HL-60 (cell line): ENCODE data around the gene TBC1D14.
A peak's percentile ranks its signal among the peaks of the same experiment; 100 is the strongest.

Experiments used
- DNase-seq, 2 experiments: peaks; one replicate each; pipeline ENCODE4 v3.0.0-alpha.2; 2010 to 2020; ENCODE audit warnings: low read depth in 1 of 2, low spot score in 1 of 2
- H3K27ac ChIP-seq: fragments of 250-450 bp; sonication (Bioruptor Pico); replicated peaks from 2 replicates; pipeline ENCODE4 v1.5.1; 2020; ENCODE audit warnings: mild to moderate bottlenecking, moderate library complexity
- H3K27me3 ChIP-seq: fragments of 250-450 bp; sonication (Bioruptor Pico); 2 replicates; pipeline ENCODE4 v1.5.1; 2021; ENCODE audit warnings: mild to moderate bottlenecking, moderate library complexity; ENCODE audit not compliant: insufficient read depth, poor library complexity, severe bottlenecking
- H3K4me3 ChIP-seq: replicated peaks from 2 replicates; pipeline ENCODE4 v1.5.1; 2011; ENCODE audit warnings: mild to moderate bottlenecking, control low read depth, low read length; ENCODE audit not compliant: insufficient read depth
- GABPA ChIP-seq: IDR thresholded peaks from 2 replicates; pipeline ENCODE4 v1.6.1; 2012; ENCODE audit warnings: low read depth
- POLR2AphosphoS5 ChIP-seq: IDR thresholded peaks from 2 replicates; pipeline ENCODE4 v1.6.1; 2012; ENCODE audit warnings: low read depth
- SPI1 ChIP-seq: IDR thresholded peaks from 2 replicates; pipeline ENCODE4 v1.6.1; 2012; ENCODE audit warnings: low read depth, mild to moderate bottlenecking, borderline replicate concordance
- TF ChIP-seq, protein P1 (sequence below): IDR thresholded peaks from one replicate; pipeline ENCODE4 v1.5.1; 2011; ENCODE audit warnings: low read length, control low read depth, inconsistent platforms; ENCODE audit not compliant: insufficient read depth
- TF ChIP-seq, protein P2 (sequence below): IDR thresholded peaks from 2 replicates; pipeline ENCODE4 v1.6.1; 2012; ENCODE audit warnings: low read depth; ENCODE audit not compliant: insufficient replicate concordance

Gene TBC1D14

DNA sequence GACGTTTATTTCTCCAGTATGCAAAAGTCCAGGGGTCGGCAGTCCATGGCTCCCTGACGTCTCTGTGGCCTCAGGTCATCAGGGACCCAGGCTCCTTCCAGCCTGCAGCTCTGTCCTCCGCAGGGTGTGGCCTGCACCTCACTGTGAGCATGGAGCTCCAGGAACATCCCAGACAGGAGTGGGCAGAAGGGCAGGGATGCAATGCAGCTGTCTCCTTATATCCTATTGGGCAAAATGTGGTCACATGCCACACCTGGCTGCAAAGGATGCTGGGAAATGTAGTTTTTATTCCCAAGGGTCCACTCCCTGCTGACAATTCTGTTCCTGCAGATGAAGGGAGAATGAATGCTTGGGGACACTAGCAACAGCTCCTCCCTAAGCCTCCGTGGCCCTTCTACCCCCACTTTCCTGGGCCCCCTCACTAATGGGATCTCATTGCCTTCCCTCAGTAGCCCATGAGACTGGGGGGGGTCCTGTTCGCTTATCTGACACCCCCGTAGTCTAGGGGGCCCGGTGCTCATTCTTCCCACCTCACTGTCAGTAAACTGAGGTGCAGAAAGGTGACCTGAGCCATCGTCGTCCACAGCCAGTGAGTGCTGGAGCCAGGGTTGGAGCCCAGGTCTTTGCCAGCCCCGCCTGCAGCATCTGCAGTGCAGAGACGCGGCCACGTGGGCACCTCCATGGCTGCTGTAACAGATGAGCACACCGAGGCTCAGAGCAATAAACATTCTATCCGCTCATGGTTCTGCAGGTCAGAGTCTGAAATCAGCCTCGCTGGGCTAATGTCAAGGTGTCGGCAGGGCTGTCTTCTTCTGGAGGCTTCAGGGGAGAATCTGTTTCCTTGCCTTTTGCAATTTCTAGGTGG lies 164.1 kb downstream of the TBC1D14 start:
- no peak for TF ChIP-seq SPI1
- TF ChIP-seq, protein P1, sequence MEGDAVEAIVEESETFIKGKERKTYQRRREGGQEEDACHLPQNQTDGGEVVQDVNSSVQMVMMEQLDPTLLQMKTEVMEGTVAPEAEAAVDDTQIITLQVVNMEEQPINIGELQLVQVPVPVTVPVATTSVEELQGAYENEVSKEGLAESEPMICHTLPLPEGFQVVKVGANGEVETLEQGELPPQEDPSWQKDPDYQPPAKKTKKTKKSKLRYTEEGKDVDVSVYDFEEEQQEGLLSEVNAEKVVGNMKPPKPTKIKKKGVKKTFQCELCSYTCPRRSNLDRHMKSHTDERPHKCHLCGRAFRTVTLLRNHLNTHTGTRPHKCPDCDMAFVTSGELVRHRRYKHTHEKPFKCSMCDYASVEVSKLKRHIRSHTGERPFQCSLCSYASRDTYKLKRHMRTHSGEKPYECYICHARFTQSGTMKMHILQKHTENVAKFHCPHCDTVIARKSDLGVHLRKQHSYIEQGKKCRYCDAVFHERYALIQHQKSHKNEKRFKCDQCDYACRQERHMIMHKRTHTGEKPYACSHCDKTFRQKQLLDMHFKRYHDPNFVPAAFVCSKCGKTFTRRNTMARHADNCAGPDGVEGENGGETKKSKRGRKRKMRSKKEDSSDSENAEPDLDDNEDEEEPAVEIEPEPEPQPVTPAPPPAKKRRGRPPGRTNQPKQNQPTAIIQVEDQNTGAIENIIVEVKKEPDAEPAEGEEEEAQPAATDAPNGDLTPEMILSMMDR: no peak

DNA sequence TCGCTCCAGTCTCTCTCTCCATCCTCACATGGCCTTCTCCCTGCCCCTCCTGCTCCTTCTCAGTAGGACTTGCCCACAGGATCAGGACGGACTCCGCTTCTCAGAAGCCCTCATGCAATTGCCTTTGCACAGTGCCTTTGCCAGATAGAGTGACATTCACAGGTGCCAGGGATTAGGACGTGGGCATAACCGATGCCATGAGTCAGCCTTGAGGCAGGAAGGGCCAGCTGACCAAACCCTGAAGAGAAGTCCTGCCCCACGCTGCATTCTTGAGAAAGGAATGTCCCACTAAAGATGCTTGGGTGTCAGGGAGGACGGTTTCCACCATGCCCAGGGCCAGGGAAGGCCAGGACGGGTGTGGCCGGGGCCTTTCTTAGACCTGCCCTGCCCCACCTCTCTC lies 164.8 kb downstream of the TBC1D14 start:
- TF ChIP-seq GABPA (no peak), SPI1 (no peak), POLR2AphosphoS5 (no peak)
- TF ChIP-seq, protein P1: no peak
- TF ChIP-seq, protein P2, sequence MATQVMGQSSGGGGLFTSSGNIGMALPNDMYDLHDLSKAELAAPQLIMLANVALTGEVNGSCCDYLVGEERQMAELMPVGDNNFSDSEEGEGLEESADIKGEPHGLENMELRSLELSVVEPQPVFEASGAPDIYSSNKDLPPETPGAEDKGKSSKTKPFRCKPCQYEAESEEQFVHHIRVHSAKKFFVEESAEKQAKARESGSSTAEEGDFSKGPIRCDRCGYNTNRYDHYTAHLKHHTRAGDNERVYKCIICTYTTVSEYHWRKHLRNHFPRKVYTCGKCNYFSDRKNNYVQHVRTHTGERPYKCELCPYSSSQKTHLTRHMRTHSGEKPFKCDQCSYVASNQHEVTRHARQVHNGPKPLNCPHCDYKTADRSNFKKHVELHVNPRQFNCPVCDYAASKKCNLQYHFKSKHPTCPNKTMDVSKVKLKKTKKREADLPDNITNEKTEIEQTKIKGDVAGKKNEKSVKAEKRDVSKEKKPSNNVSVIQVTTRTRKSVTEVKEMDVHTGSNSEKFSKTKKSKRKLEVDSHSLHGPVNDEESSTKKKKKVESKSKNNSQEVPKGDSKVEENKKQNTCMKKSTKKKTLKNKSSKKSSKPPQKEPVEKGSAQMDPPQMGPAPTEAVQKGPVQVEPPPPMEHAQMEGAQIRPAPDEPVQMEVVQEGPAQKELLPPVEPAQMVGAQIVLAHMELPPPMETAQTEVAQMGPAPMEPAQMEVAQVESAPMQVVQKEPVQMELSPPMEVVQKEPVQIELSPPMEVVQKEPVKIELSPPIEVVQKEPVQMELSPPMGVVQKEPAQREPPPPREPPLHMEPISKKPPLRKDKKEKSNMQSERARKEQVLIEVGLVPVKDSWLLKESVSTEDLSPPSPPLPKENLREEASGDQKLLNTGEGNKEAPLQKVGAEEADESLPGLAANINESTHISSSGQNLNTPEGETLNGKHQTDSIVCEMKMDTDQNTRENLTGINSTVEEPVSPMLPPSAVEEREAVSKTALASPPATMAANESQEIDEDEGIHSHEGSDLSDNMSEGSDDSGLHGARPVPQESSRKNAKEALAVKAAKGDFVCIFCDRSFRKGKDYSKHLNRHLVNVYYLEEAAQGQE: no peak
- H3K27ac ChIP-seq: no peak overlapping the region

More for the DNA sequence above, 164.1 kb downstream of the TBC1D14 start:
- H3K27ac ChIP-seq: no peak overlapping the region
- DNase-seq: peak in 1 of 2 experiments; percentile 46
- H3K27me3 ChIP-seq: no peaks in the 10 kb centered on the region
- no peak overlapping the region for H3K4me3 ChIP-seq

DNA sequence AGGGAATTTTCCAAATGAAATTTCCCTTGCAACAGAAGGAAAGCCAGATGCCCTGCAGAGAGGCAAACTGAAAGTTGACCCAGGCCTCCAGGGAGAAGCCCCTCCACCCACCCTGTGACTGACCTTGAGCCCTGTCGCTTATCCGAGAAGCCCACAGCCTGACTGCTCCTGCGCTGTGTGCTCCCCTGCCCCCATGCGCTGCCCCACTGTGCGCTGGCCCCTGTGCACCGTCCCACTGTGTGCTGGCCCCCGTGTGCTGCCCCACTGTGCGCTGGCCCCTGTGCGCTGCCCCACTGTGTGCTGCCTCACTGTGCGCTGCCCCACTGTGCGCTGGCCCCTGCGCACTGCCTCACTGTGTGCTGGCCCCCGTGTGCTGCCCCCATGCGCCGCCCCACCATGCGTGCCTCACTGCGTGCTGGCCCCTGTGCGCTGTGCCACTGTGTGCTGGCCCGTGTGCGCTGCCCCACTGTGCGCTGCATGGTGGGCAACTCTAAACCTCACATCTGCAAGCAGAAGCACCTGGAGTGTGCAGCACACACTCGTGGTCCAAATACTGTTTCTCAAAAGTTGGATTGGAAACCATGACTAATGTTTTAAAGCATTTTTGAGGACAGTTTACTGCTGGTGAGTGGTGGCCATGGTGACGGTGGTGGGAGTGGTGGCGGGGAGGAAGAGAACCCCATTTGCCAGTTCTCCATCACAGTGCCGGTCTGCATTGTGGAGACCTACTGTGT lies 166.5 kb downstream of the TBC1D14 start:
- no peak for DNase-seq
- TF ChIP-seq SPI1: no peak
- no peak for TF ChIP-seq GABPA
- TF ChIP-seq POLR2AphosphoS5: no peak
- TF ChIP-seq, protein P1: no peak
- TF ChIP-seq, protein P2: no peak
- no peaks in the 10 kb centered on the region for H3K27me3 ChIP-seq
- H3K27ac ChIP-seq: no peak overlapping the region
- H3K4me3 ChIP-seq: no peak overlapping the region

More for the DNA sequence above, 164.8 kb downstream of the TBC1D14 start:
- DNase-seq: no peak
- H3K4me3 ChIP-seq: no peak overlapping the region
- H3K27me3 ChIP-seq: no peaks in the 10 kb centered on the region
